CD4-positive, alpha-beta T cell (primary cell): Measurements from ENCODE around the gene KDM3A. TPM values are rescaled to one million over a fixed set of nuclear protein-coding genes. Genes with fewer than 3 reads are reported as not detected.

Experiments used
- ATAC-seq: fragments of 200-7000 bp; cut with Tn5 transposase; one replicate; pipeline ENCODE4 v1.10.0; 2022; ENCODE audit warnings: mild to moderate bottlenecking; ENCODE audit not compliant: poor library complexity
- CTCF ChIA-PET: fragments of 350-600 bp; sonication (Branson Sonifier 250); formaldehyde crosslinking; loops from one replicate; lab custom pipeline; 2021; ENCODE audit warnings: antibody characterized with exemption, inconsistent platforms; lab: Charles Lee
- POLR2A ChIA-PET: fragments of 350-600 bp; sonication (Branson Sonifier 250); formaldehyde crosslinking; loops from one replicate; lab custom pipeline; 2021; ENCODE audit warnings: antibody characterized with exemption, inconsistent platforms; lab: Charles Lee
- DNase-seq, 14 experiments: peaks; one replicate each; pipeline ENCODE4 v3.0.0-alpha.2; 2013 to 2020; ENCODE audit warnings: mixed read lengths in 2 of 14
- H3K27ac ChIP-seq, 2 donors: one replicate each; pipeline versions ENCODE4 v1.5.1 to v1.7.0; 2013; ENCODE audit warnings: low read length in 2 of 2, low read depth in 1 of 2, mild to moderate bottlenecking in 1 of 2
- H3K27me3 ChIP-seq, 2 experiments: 1 replicate in 1 of 2; 2 replicates in 1 of 2; pipeline versions ENCODE4 v1.6.1 to v1.7.0; 2013; ENCODE audit warnings: low read length in 2 of 2, control low read depth in 1 of 2, mild to moderate bottlenecking in 1 of 2, moderate library complexity in 1 of 2; ENCODE audit not compliant: insufficient read depth in 2 of 2, control insufficient read depth in 1 of 2
- H3K36me3 ChIP-seq: one replicate; pipeline ENCODE4 v1.6.1; 2013; ENCODE audit warnings: low read length, control low read depth; ENCODE audit not compliant: insufficient read depth
- H3K4me1 ChIP-seq: one replicate; pipeline ENCODE4 v1.6.1; 2013; ENCODE audit warnings: low read length, control low read depth; ENCODE audit not compliant: insufficient read depth
- H3K4me3 ChIP-seq: one replicate; pipeline ENCODE4 v1.5.1; 2013; ENCODE audit warnings: mild to moderate bottlenecking, low read length, moderate library complexity
- H3K9me3 ChIP-seq, 2 experiments: 1 replicate in 1 of 2; 2 replicates in 1 of 2; pipeline versions ENCODE4 v1.6.1 to v1.7.0; 2013; ENCODE audit warnings: low read length in 2 of 2, mild to moderate bottlenecking in 2 of 2, control low read depth in 1 of 2, moderate library complexity in 1 of 2; ENCODE audit not compliant: control insufficient read depth in 1 of 2, insufficient read depth in 1 of 2
- H3K27ac Mint-ChIP-seq: one replicate; pipeline ENCODE4 v1.8.0; 2020; ENCODE audit warnings: mixed read lengths
- H3K27me3 Mint-ChIP-seq: one replicate; pipeline ENCODE4 v1.8.0; 2021; ENCODE audit warnings: mixed read lengths
- H3K36me3 Mint-ChIP-seq: one replicate; pipeline ENCODE4 v1.8.0; 2021; ENCODE audit warnings: low read depth, mixed read lengths
- H3K4me1 Mint-ChIP-seq: one replicate; pipeline ENCODE4 v1.8.0; 2021; ENCODE audit warnings: low read depth, mixed read lengths
- H3K4me3 Mint-ChIP-seq: one replicate; pipeline ENCODE4 v1.8.0; 2020; ENCODE audit warnings: mild to moderate bottlenecking, mixed read lengths
- H3K9me3 Mint-ChIP-seq: one replicate; pipeline ENCODE4 v1.8.0; 2020; ENCODE audit warnings: mixed read lengths
- intact Hi-C, 2 experiments: fragments of 100-400 bp; cut with DNase I in 1 of 2; cut with micrococcal nuclease in 1 of 2; formaldehyde crosslinking; loops; one replicate each; pipeline versions ENCODE4 v1.15.1 to v1.9.0; 2023 to 2025; cut with DNase I, micrococcal nuclease
- total RNA-seq, 174 experiments: library from RNA in 2 of 174; stranded (reverse) in 2 of 174; gene quantifications; one replicate each; pipeline ENCODE4 v1.2.3 and lab custom pipeline; 2021 to 2026
- TF ChIP-seq, protein P1 (sequence below): fragments of 200-600 bp; IDR thresholded peaks from one replicate; pipeline ENCODE4 v1.8.0; 2022; ENCODE audit warnings: antibody characterized with exemption, mild to moderate bottlenecking

Gene KDM3A
- total RNA-seq, 2 experiments from 2014 or later, result 205 to 207 TPM

DNA sequence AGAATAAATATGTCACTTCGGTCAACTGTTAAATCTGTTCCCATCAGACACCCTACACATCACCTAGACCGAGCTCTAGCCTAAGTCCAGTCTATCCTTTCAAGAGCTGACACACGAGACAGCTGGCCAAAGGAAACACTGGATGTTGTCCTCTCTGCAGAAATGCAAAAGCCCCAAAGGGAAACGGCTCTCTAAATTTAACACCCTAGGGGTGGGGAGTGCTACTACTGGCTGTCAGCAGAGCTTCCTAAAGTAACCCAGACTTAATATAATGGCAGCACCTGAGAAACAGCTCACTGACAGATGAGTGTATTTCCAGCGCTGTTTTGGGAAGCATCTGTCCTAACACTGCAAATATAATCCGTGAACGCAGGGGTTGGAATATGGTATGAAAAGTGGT lies 66.4 kb downstream of the KDM3A start:
- POLR2A ChIA-PET, result interaction anchor here (1.2 kb wide), 1 partner anchor 9 kb away, joined by 3 read pairs; no protein-coding TSS in a partner anchor

DNA sequence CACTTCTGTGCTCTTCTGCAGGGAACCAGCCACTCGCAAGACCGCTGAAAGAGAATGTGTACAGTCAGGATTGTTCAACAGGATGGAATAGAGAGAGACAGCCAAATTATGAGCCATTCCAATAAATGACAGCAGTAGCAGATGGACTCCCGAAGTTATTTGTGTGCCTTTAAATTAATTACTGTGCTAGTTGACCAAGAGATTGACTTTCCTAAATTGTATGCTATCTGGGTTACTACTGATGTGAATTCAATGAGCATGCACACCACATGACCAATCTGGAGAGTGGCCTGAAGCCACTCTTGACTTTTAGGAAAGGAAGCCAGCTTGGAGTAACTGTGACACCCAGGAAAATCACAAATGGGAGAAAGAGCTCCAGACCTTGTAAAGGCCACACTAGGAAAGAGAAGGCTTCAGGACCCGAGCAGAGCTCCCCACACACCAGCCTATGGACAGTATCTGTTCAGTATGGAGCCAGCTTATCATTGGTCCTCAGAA lies 69.3 kb downstream of the KDM3A start:
- peaks cover 61% of the 10 kb centered on the region for H3K36me3 Mint-ChIP-seq
- peaks cover 57% of the 10 kb centered on the region for H3K36me3 ChIP-seq

More for the DNA sequence above, 66.4 kb downstream of the KDM3A start:
- Mint-ChIP-seq H3K9me3 (no peaks in the 10 kb centered on the region), H3K4me1 (no peaks in the 10 kb centered on the region), H3K4me3 (no peak overlapping the region), H3K36me3 (peaks cover 83% of the 10 kb centered on the region), H3K27me3 (no peaks in the 10 kb centered on the region), H3K27ac (no peak overlapping the region)
- DNase-seq, result no peak
- H3K27me3 ChIP-seq, result no peaks in the 10 kb centered on the region
- intact Hi-C loops, result no loop called here
- H3K27ac ChIP-seq, result no peak overlapping the region
- no peaks in the 10 kb centered on the region for H3K9me3 ChIP-seq
- H3K4me3 ChIP-seq, result no peak overlapping the region
- TF ChIP-seq, protein P1, sequence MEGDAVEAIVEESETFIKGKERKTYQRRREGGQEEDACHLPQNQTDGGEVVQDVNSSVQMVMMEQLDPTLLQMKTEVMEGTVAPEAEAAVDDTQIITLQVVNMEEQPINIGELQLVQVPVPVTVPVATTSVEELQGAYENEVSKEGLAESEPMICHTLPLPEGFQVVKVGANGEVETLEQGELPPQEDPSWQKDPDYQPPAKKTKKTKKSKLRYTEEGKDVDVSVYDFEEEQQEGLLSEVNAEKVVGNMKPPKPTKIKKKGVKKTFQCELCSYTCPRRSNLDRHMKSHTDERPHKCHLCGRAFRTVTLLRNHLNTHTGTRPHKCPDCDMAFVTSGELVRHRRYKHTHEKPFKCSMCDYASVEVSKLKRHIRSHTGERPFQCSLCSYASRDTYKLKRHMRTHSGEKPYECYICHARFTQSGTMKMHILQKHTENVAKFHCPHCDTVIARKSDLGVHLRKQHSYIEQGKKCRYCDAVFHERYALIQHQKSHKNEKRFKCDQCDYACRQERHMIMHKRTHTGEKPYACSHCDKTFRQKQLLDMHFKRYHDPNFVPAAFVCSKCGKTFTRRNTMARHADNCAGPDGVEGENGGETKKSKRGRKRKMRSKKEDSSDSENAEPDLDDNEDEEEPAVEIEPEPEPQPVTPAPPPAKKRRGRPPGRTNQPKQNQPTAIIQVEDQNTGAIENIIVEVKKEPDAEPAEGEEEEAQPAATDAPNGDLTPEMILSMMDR, result no peak
- no peak for ATAC-seq
- H3K4me1 ChIP-seq, result no peaks in the 10 kb centered on the region
- H3K36me3 ChIP-seq, result peaks cover 77% of the 10 kb centered on the region
- CTCF ChIA-PET, result no interaction called here

DNA sequence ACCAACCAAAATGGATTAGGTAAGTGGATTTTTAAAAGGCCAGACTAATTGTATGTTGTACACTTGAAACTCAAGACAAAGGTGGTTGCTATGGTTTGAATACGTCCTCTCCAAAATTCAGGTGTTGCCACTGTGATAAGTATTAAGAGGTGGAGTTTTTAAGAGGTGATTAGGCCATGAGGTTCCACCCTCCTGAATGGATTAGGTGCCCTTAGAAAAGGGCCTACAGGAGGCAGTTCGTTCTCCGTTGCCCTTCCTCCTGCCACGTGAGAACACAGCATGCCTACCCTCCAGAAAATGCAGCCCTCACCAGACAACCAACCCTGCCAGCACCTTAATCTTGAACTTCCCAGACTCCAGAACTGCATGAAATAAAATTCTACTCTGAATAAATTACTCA lies 70.9 kb downstream of the KDM3A start:
- ChIA-PET CTCF (no interaction called here), POLR2A (no interaction called here)
- H3K36me3 ChIP-seq, result peaks cover 53% of the 10 kb centered on the region
- no peaks in the 10 kb centered on the region for H3K9me3 ChIP-seq
- no peak overlapping the region for H3K4me3 ChIP-seq
- no peaks in the 10 kb centered on the region for H3K27me3 Mint-ChIP-seq
- H3K27ac ChIP-seq, result no peak overlapping the region
- no peaks in the 10 kb centered on the region for H3K27me3 ChIP-seq
- H3K9me3 Mint-ChIP-seq, result no peaks in the 10 kb centered on the region
- intact Hi-C loops, result loop anchor here (10.0 kb wide), 2 partner anchors 53 to 163 kb away; partner anchors contain the start of gene CHMP3 (in 1 of the 2)
- peaks cover 53% of the 10 kb centered on the region for H3K36me3 Mint-ChIP-seq
- DNase-seq (no peak), ATAC-seq (no peak)
- TF ChIP-seq, protein P1, result no peak
- H3K4me1 Mint-ChIP-seq, result peaks cover 16% of the 10 kb centered on the region
- no peak overlapping the region for H3K27ac Mint-ChIP-seq
- no peaks in the 10 kb centered on the region for H3K4me1 ChIP-seq
- no peak overlapping the region for H3K4me3 Mint-ChIP-seq

More for the DNA sequence above, 69.3 kb downstream of the KDM3A start:
- Histone ChIP-seq H3K4me3 (no peak overlapping the region), H3K27ac (no peak overlapping the region), H3K9me3 (no peaks in the 10 kb centered on the region), H3K4me1 (no peaks in the 10 kb centered on the region), H3K27me3 (no peaks in the 10 kb centered on the region)
- Mint-ChIP-seq H3K27ac (no peak overlapping the region), H3K27me3 (no peaks in the 10 kb centered on the region), H3K4me1 (peaks cover 16% of the 10 kb centered on the region), H3K9me3 (no peaks in the 10 kb centered on the region), H3K4me3 (no peak overlapping the region)
- TF ChIP-seq, protein P1, result no peak
- no peak for ATAC-seq
- ChIA-PET CTCF (no interaction called here), POLR2A (no interaction called here)
- no peak for DNase-seq
- intact Hi-C loops, result loop anchor here (10.0 kb wide), 2 partner anchors 54 to 164 kb away; partner anchors contain the start of gene CHMP3 (in 1 of the 2)
